OCI-LY3 (cell line): ENCODE measurements around the gene MYH15.

Experiments
- CTCF ChIP-seq: fragments of 200-600, 300-600 bp; sonication (generic); IDR thresholded peaks from 2 replicates; pipeline ENCODE4 v1.5.1; 2014; ENCODE audit warnings: antibody characterized with exemption, low read length, low read depth
- EZH2phosphoT487 ChIP-seq: fragments of 200-600 bp; shearing (Covaris generic); IDR thresholded peaks from 2 replicates; pipeline ENCODE4 v1.6.1; 2018; ENCODE audit warnings: antibody characterized with exemption, mixed run types, low read depth

GRCh38 chr3:108516881-108517280, 6.5 kb upstream of the MYH15 start:
- TF ChIP-seq CTCF (no peak), EZH2phosphoT487 (no peak)
